Retinal pigment epithelial cell (primary cell): ENCODE data around the gene USP48.

Source experiments
- DNase-seq: peaks from one replicate; pipeline ENCODE4 v3.0.0-alpha.2; 2010; ENCODE audit warnings: low read depth
- H3K4me3 ChIP-seq: 2 replicates; pipeline ENCODE4 v1.5.1; 2011; ENCODE audit warnings: mild to moderate bottlenecking, low read length, control low read depth, moderate library complexity
- CTCF ChIP-seq: conservative IDR thresholded peaks from 2 replicates; pipeline ENCODE4 v1.5.1; 2011; ENCODE audit warnings: low read depth, low read length, control low read depth, inconsistent platforms

The USP48 gene

GRCh38 chr1:21701401-21701800 is 81.5 kb downstream of the USP48 start:
- DNase-seq, result no peak
- no peak overlapping the region for H3K4me3 ChIP-seq
- TF ChIP-seq CTCF, result no peak

GRCh38 chr1:21700094-21700493 is 82.9 kb downstream of the USP48 start:
- DNase-seq, result no peak
- no peak overlapping the region for H3K4me3 ChIP-seq
- no peak for TF ChIP-seq CTCF

- TF ChIP-seq CTCF, result no peak
- no peak overlapping the region for H3K4me3 ChIP-seq
- DNase-seq, result no peak
These were observed 86.0 kb downstream of the USP48 start for GRCh38 chr1:21696931-21697330.

GRCh38 chr1:21693732-21694131 is 89.2 kb downstream of the USP48 start:
- TF ChIP-seq CTCF, result no peak
- no peak for DNase-seq
- H3K4me3 ChIP-seq, result no peak overlapping the region

GRCh38 chr1:21691739-21692138 is 91.2 kb downstream of the USP48 start:
- no peak for DNase-seq
- TF ChIP-seq CTCF, result no peak

GRCh38 chr1:21689661-21690372 is 93.1 kb downstream of the USP48 start:
- H3K4me3 ChIP-seq, result no peak overlapping the region
- DNase-seq, result no peak
- no peak for TF ChIP-seq CTCF

More at GRCh38 chr1:21691739-21692138, 91.2 kb downstream of the USP48 start:
- H3K4me3 ChIP-seq, result no peak overlapping the region

GRCh38 chr1:21687081-21687529 is 95.8 kb downstream of the USP48 start:
- TF ChIP-seq CTCF, result no peak
- H3K4me3 ChIP-seq, result no peak overlapping the region
- no peak for DNase-seq
